K562 (cell line): ENCODE data around the gene TEKT2. TPM values are rescaled to one million over a fixed set of nuclear protein-coding genes. Genes with fewer than 3 reads are reported as not detected.

ENCODE experiments used
- ATAC-seq: fragments of 200-7000 bp; cut with Tn5 transposase; 3 replicates; pipeline ENCODE4 v1.9.1; 2020; ENCODE audit warnings: moderate library complexity
- BruUV-seq: library from RNA; stranded (reverse); fragments of 400-500 nt; replicated peaks from 2 replicates; lab custom pipeline; 2021; lab: Mats Ljungman, UMichigan
- CTCF ChIA-PET: fragments of 300-600 bp; formaldehyde crosslinking; extraction: SDS; loops from one replicate; lab custom pipeline; 2021; ENCODE audit warnings: low intra/inter-chr PET ratio; lab: Yijun Ruan, JAX
- POLR2A ChIA-PET: fragments of 300-600, 350-650 bp; sonication (Branson Sonifier 250); formaldehyde crosslinking; extraction: SDS; loops from one replicate; lab custom pipeline; 2021; ENCODE audit warnings: antibody characterized with exemption, inconsistent platforms; lab: Yijun Ruan, JAX
- DNase-seq, 4 experiments: peaks; one replicate each; pipeline versions ENCODE4 v3.0.0 to v3.0.0-alpha.2; 2011 to 2018; ENCODE audit warnings: low spot score in 3 of 4, mixed read lengths in 3 of 4; ENCODE audit errors: extremely low read depth in 1 of 4
- FAIRE-seq: peaks from 2 replicates; lab custom pipeline; 2011; peaks lifted over from hg19 to GRCh38; lab: Jason Lieb, UNC
- H2AFZ ChIP-seq: 2 replicates; pipeline ENCODE4 v1.6.0; 2011; ENCODE audit warnings: low read depth, low read length, control low read depth, inconsistent platforms
- H3K27ac ChIP-seq: fragments of 200-600 bp; 3 replicates; pipeline ENCODE4 v1.8.0; 2011; ENCODE audit warnings: low read depth, mild to moderate bottlenecking, control low read depth, inconsistent platforms, low read length, moderate library complexity, mixed read lengths; ENCODE audit errors: extremely low read depth
- H3K27me3 ChIP-seq, 2 experiments: fragments of 300-600 bp in 1 of 2; 2 replicates in 1 of 2; 3 replicates in 1 of 2; pipeline versions ENCODE4 v1.6.0 to v1.8.0; 2011; ENCODE audit warnings: inconsistent platforms in 2 of 2, low read length in 2 of 2, mild to moderate bottlenecking in 1 of 2, mixed read lengths in 1 of 2, moderate library complexity in 1 of 2; ENCODE audit not compliant: control insufficient read depth in 2 of 2, insufficient read depth in 2 of 2
- H3K36me3 ChIP-seq: fragments of 300-600 bp; 3 replicates; pipeline ENCODE4 v1.8.0; 2011; ENCODE audit warnings: mild to moderate bottlenecking, low read length, inconsistent platforms; ENCODE audit not compliant: control insufficient read depth, insufficient read depth
- H3K4me1 ChIP-seq, 2 experiments: fragments of 200-600 bp in 1 of 2; replicated peaks in 1 of 2; 2 replicates in 1 of 2; 3 replicates in 1 of 2; pipeline versions ENCODE4 v1.5.1 to v1.8.0; 2011; ENCODE audit warnings: inconsistent platforms in 2 of 2, low read length in 2 of 2, mild to moderate bottlenecking in 1 of 2, mixed read lengths in 1 of 2, moderate library complexity in 1 of 2; ENCODE audit not compliant: control insufficient read depth in 2 of 2, insufficient read depth in 2 of 2
- H3K4me2 ChIP-seq: 2 replicates; pipeline ENCODE4 v1.6.1; 2011; ENCODE audit warnings: low read length, control low read depth, inconsistent platforms, mixed read lengths; ENCODE audit not compliant: insufficient read depth
- H3K4me3 ChIP-seq: fragments of 200-600 bp; sonication (generic), shearing (Covaris generic); 2 replicates; pipeline ENCODE4 v1.5.1; 2016; ENCODE audit warnings: control low read depth, inconsistent platforms
- H3K79me2 ChIP-seq: fragments of 200-600 bp; 3 replicates; pipeline ENCODE4 v1.8.0; 2011; ENCODE audit warnings: low read length, inconsistent platforms; ENCODE audit not compliant: control insufficient read depth, insufficient read depth
- H3K9ac ChIP-seq, 2 experiments: 2 replicates each; pipeline versions ENCODE4 v1.6.0 to v1.6.1; 2011; ENCODE audit warnings: low read depth in 2 of 2, low read length in 2 of 2, control low read depth in 1 of 2, inconsistent platforms in 1 of 2, mild to moderate bottlenecking in 1 of 2, mixed read lengths in 1 of 2; ENCODE audit not compliant: insufficient read depth in 1 of 2
- H3K9me1 ChIP-seq: one replicate; pipeline ENCODE4 v1.6.0; 2011; ENCODE audit warnings: inconsistent platforms, mild to moderate bottlenecking, low read length, moderate library complexity; ENCODE audit not compliant: control insufficient read depth, insufficient read depth
- H3K9me3 ChIP-seq: replicated peaks from 2 replicates; pipeline ENCODE4 v1.5.1; 2011; ENCODE audit warnings: low read depth, low read length, inconsistent platforms; ENCODE audit not compliant: control insufficient read depth, insufficient read depth
- H4K20me1 ChIP-seq: replicated peaks from 2 replicates; pipeline ENCODE4 v1.6.1; 2011; ENCODE audit warnings: low read length, inconsistent platforms, mixed read lengths; ENCODE audit not compliant: control insufficient read depth, insufficient read depth
- BCOR ChIP-seq: fragments of 450-650 bp; IDR thresholded peaks from 2 replicates; pipeline ENCODE4 v1.6.1; 2016
- DPF2 ChIP-seq: fragments of 450-650 bp; IDR thresholded peaks from 2 replicates; pipeline ENCODE4 v1.6.1; 2016
- EHMT2 ChIP-seq: fragments of 450-650 bp; IDR thresholded peaks from 2 replicates; pipeline ENCODE4 v1.6.1; 2018; ENCODE audit warnings: antibody characterized with exemption
- FOXA3 ChIP-seq, 2 experiments: fragments of 450-650 bp in 1 of 2; sonication (generic) in 1 of 2; formaldehyde crosslinking; IDR thresholded peaks in 1 of 2; conservative IDR thresholded peaks in 1 of 2; 2 replicates each; pipeline versions ENCODE4 v1.4.0 to v1.8.0; 2020 to 2022; ENCODE audit warnings: mild to moderate bottlenecking in 2 of 2, missing genetic modification reagents in 1 of 2
- HDAC6 ChIP-seq: IDR thresholded peaks from 2 replicates; pipeline ENCODE4 v1.6.1; 2012; ENCODE audit warnings: low read depth, mild to moderate bottlenecking, control low read depth, inconsistent platforms, low read length, moderate library complexity
- MAX ChIP-seq: sonication (generic); formaldehyde crosslinking; IDR thresholded peaks from 2 replicates; pipeline ENCODE4 v1.9.0; 2022; ENCODE audit warnings: mild to moderate bottlenecking, missing genetic modification reagents
- NFIC ChIP-seq: fragments of 450-650 bp; IDR thresholded peaks from 2 replicates; pipeline ENCODE4 v1.6.1; 2017; ENCODE audit warnings: mild to moderate bottlenecking, inconsistent platforms
- NFXL1 ChIP-seq: fragments of 450-650 bp; formaldehyde crosslinking; IDR thresholded peaks from 2 replicates; pipeline ENCODE4 v1.4.0; 2021; ENCODE audit warnings: mild to moderate bottlenecking
- PKNOX1 ChIP-seq: fragments of 450-650 bp; IDR thresholded peaks from 2 replicates; pipeline ENCODE4 v1.6.1; 2016
- POLR2AphosphoS5 ChIP-seq: IDR thresholded peaks from 2 replicates; pipeline ENCODE4 v1.6.1; 2011; ENCODE audit warnings: mild to moderate bottlenecking, low read depth, low read length, moderate library complexity; ENCODE audit not compliant: control insufficient read depth, insufficient read depth
- RAD21 ChIP-seq, 2 experiments: fragments of 250-450 bp in 1 of 2; fragments of 450-650 bp in 1 of 2; sonication (Bioruptor Pico) in 1 of 2; formaldehyde crosslinking in 1 of 2; IDR thresholded peaks in 1 of 2; conservative IDR thresholded peaks in 1 of 2; 2 replicates each; pipeline versions ENCODE4 v1.4.0 to v1.8.0; 2020 to 2022; ENCODE audit warnings: mild to moderate bottlenecking in 2 of 2, moderate library complexity in 1 of 2
- RCOR1 ChIP-seq, 2 experiments: IDR thresholded peaks; 2 replicates each; pipeline ENCODE4 v1.6.1; 2012; ENCODE audit warnings: low read depth in 2 of 2, low read length in 2 of 2, borderline replicate concordance in 1 of 2, improper control_type of control experiment in 1 of 2
- TEAD4 ChIP-seq, 2 experiments: sonication (generic) in 1 of 2; formaldehyde crosslinking in 1 of 2; IDR thresholded peaks; 2 replicates each; pipeline versions ENCODE4 v1.6.1 to v1.8.0; 2012 to 2022; ENCODE audit warnings: borderline replicate concordance in 1 of 2, inconsistent platforms in 1 of 2, low read length in 1 of 2, mild to moderate bottlenecking in 1 of 2, missing genetic modification reagents in 1 of 2
- TRIM24 ChIP-seq, 2 experiments: fragments of 450-650 bp; IDR thresholded peaks; 2 replicates each; pipeline ENCODE4 v1.6.1; 2016
- ZBTB7A ChIP-seq: IDR thresholded peaks from 2 replicates; pipeline ENCODE4 v1.6.1; 2011; ENCODE audit warnings: low read depth, mild to moderate bottlenecking, low read length, moderate library complexity, borderline replicate concordance; ENCODE audit not compliant: control insufficient read depth
- ZNF561 ChIP-seq: fragments of 450-650 bp; formaldehyde crosslinking; conservative IDR thresholded peaks from 2 replicates; pipeline ENCODE4 v1.4.0; 2020; ENCODE audit warnings: mild to moderate bottlenecking, moderate library complexity
- WGBS: fragments of 100-300 bp; shearing (Covaris generic); methylation state at CpG from one replicate; pipeline ENCODE4 v1.1.6; 2016; ENCODE audit warnings: low coverage, mixed read lengths; ENCODE audit not compliant: insufficient coverage; ENCODE audit errors: missing lambda C conversion rate; 5-methylcytosine and 5-hydroxymethylcytosine counted together
- in situ Hi-C: fragments of 300-500 bp; cut with MboI; formaldehyde crosslinking; loops from 4 replicates; pipeline ENCODE4 v1.15.0; 2018; ENCODE audit warnings: inconsistent platforms, mixed read lengths
- intact Hi-C: fragments of 100-400 bp; cut with micrococcal nuclease; formaldehyde crosslinking; loops from 2 replicates; pipeline ENCODE4 v1.14.2; 2022
- polyA plus RNA-seq, 8 experiments: library from polyadenylated mRNA; depleted of rRNA in 4 of 8; stranded (reverse) in 5 of 8; unstranded in 3 of 8; fragments of >200 nt; fragmentation: Nextera tagmentation in 2 of 8; fragmentation: Illumina TruSeq in 1 of 8; extraction: Ambion mirVana in 2 of 8; extraction: Trizol in 1 of 8; gene quantifications; 2 replicates each; pipeline versions ENCODE4 v1.2.1 to v1.2.3, GENCODE V29; 2011 to 2014; ENCODE audit warnings: inconsistent platforms in 1 of 8, missing spikeins in 1 of 8
- total RNA-seq, 7 experiments: library from RNA; depleted of rRNA in 6 of 7; stranded (reverse); fragments of >200 nt in 6 of 7; fragmentation: Illumina TruSeq in 2 of 7; extraction: Trizol in 2 of 7; gene quantifications; 2 replicates each; pipeline versions ENCODE4 v1.2.1 to v1.2.3, GENCODE V29; 2011 to 2021; ENCODE audit warnings: low replicate concordance in 1 of 7

TEKT2 gene
- total and polyA plus RNA-seq, 9 of the 15 experiments (the other 6 are each of a cell fraction or from before 2014, with no cell fraction given): 0.06 to 0.94 (median 0.30) TPM; not detected in 1

GRCh38 chr1:36126797-36127500 is 43.1 kb downstream of the TEKT2 start (continued):
- no peak for TF ChIP-seq NFXL1 (CRISPR knock-in tag)

- Histone ChIP-seq H3K27me3 (0 out of 5 replicates have a peak, but pooled peaks cover 0 to 4% of the 10 kb centered on the region in 2 experiments), H3K36me3 (no peaks in the 10 kb centered on the region), H2AFZ (0 out of 2 replicates have a peak overlapping the region, but pooled peaks have one; percentile 23), H4K20me1 (no peaks in the 10 kb centered on the region), H3K4me2 (peak overlapping the region; percentile 41), H3K4me3 (no peak overlapping the region), H3K9ac (peak overlapping the region in 1 of 2 experiments; percentile 80; a peak in 2 of 4 replicates), H3K9me3 (no peaks in the 10 kb centered on the region), H3K79me2 (no peaks in the 10 kb centered on the region), H3K9me1 (no peaks in the 10 kb centered on the region), H3K4me1 (peaks cover 16 to 42% of the 10 kb centered on the region in 2 experiments), H3K27ac (no peak overlapping the region)
- ATAC-seq (peak; percentile 65), FAIRE-seq (peak; percentile 70), DNase-seq (peak; percentile 71 to 83 (median 78))
- ChIA-PET POLR2A (interaction anchor here (0.6 to 2.3 kb wide), 10 partner anchors 10 to 239 kb away, joined by 3 to 19 read pairs (median 4); partner anchors contain the start of genes SH3D21 and TRAPPC3), CTCF (no interaction called here)
- whole genome bisulfite sequencing: 24% methylated on average over 11 of the region's 11 CpGs
- in situ Hi-C loops (no loop called here), intact Hi-C loops (no loop called here)
- BruUV-seq: no TSS peak
- TF ChIP-seq TRIM24 (IDR thresholded peaks at IDR 0.05) (peak in 1 of 2 experiments; percentile 7; a peak in 1 of 4 replicates), ZNF561 (CRISPR knock-in tag) (no peak), BCOR (peak; percentile 17; the same call in 1 of the 2 replicates), DPF2 (0 out of 2 replicates have a peak, but pooled peaks have one; percentile 33), NFIC (peak; percentile 30; the same call in 1 of the 2 replicates), RCOR1 (IDR thresholded peaks at IDR 0.05; ENCODE audit: borderline replicate concordance in 1 of 2, low read depth in 2 of 2, low read length in 2 of 2) (0 out of 4 replicates have a peak, but pooled peaks of 1 of the 2 experiments have one; percentile 29), FOXA3 (CRISPR knock-in tag; conservative IDR thresholded peaks at IDR 0.05 in 1 of 2, IDR thresholded peaks at IDR 0.05 in 1 of 2) (0 out of 4 replicates have a peak, but pooled peaks of 1 of the 2 experiments have one; percentile 40), MAX (0 out of 2 replicates have a peak, but pooled peaks have one; percentile 30), POLR2AphosphoS5 (peak; percentile 45; the same call in 1 of the 2 replicates), HDAC6 (no peak), RAD21 (CRISPR knock-in tag; conservative IDR thresholded peaks at IDR 0.05 in 1 of 2, IDR thresholded peaks at IDR 0.05 in 1 of 2) (0 out of 4 replicates have a peak, but pooled peaks of 1 of the 2 experiments have one; percentile 4), PKNOX1 (peak; percentile 20; the same call in 1 of the 2 replicates), TEAD4 (IDR thresholded peaks at IDR 0.05; ENCODE audit: low read length) (peak; percentile 62), TEAD4 (CRISPR knock-in tag; IDR thresholded peaks at IDR 0.05; ENCODE audit: borderline replicate concordance) (no peak), ZBTB7A (peak; percentile 30; the same call in 1 of the 2 replicates), EHMT2 (0 out of 2 replicates have a peak, but pooled peaks have one; percentile 22)
Observed at GRCh38 chr1:36128126-36128904, 44.4 kb downstream of the TEKT2 start.
